ENCODE measurements around the gene CALY.

GRCh38 chr10:133281084-133281483 is 55.6 kb downstream of the CALY start:
- TF ChIP-seq ZFX (IDR thresholded peaks at IDR 0.05) (no peak), CTCF (IDR thresholded peaks at IDR 0.05 in 2 of 3, conservative IDR thresholded peaks at IDR 0.05 in 1 of 3; ENCODE audit: borderline replicate concordance in 1 of 3, insufficient read depth in 1 of 3, low read depth in 2 of 3, low read length in 2 of 3) (no peak), POLR2AphosphoS5 (IDR thresholded peaks at IDR 0.05; ENCODE audit: low read depth, low read length) (no peak), TCF7L2 (IDR thresholded peaks at IDR 0.05; ENCODE audit: borderline replicate concordance, extremely low read depth, insufficient read depth, insufficient read length) (no peak), REST (IDR thresholded peaks at IDR 0.05; ENCODE audit: low read depth) (no peak), ZNF274 (IDR thresholded peaks at IDR 0.05; ENCODE audit: low read depth, low read length) (no peak), ATF3 (IDR thresholded peaks at IDR 0.05) (no peak), POLR2A (IDR thresholded peaks at IDR 0.05; ENCODE audit: borderline replicate concordance, extremely low read depth, insufficient read depth, insufficient read length) (no peak), CEBPB (IDR thresholded peaks at IDR 0.05; ENCODE audit: low read depth) (no peak), SP1 (IDR thresholded peaks at IDR 0.05; ENCODE audit: low read depth) (no peak), EZH2 (IDR thresholded peaks at IDR 0.05) (no peak), CBX3 (IDR thresholded peaks at IDR 0.05; ENCODE audit: low read depth) (no peak), SRF (IDR thresholded peaks at IDR 0.05; ENCODE audit: low read depth) (no peak)

Data from HCT116 (cell line).